ENCODE results near the gene TBC1D7.

GRCh38 chr6:13367396-13367795, 39.1 kb upstream of the TBC1D7 start:
- TF ChIP-seq CTCF (IDR thresholded peaks at IDR 0.05 in 8 of 11, conservative IDR thresholded peaks at IDR 0.05 in 3 of 11), result no peak
- TF ChIP-seq POLR2A (IDR thresholded peaks at IDR 0.05), result no peak
- TF ChIP-seq POLR2AphosphoS5 (IDR thresholded peaks at IDR 0.05), result no peak
